Kidney (tissue), 14 donors: ENCODE data around the gene KNL1. TPM values are rescaled to one million over a fixed set of nuclear protein-coding genes. Genes with fewer than 3 reads are reported as not detected.

Experiments used
- DNase-seq, 5 donors: peaks; one replicate each; pipeline ENCODE4 v3.0.0-alpha.2; 2013 to 2020
- FAIRE-seq: peaks from 2 replicates; lab custom pipeline; 2012; peaks lifted over from hg19 to GRCh38; lab: Jason Lieb, UNC
- H3K27ac ChIP-seq, 2 donors: one replicate each; pipeline ENCODE4 v1.7.0; 2013; ENCODE audit warnings: low read depth in 2 of 2, low read length in 2 of 2, inconsistent platforms in 1 of 2
- H3K27me3 ChIP-seq: one replicate; pipeline ENCODE4 v1.7.1; 2013; ENCODE audit warnings: low read length, inconsistent platforms; ENCODE audit not compliant: control insufficient read depth, insufficient read depth
- H3K36me3 ChIP-seq, 3 donors: one replicate each; pipeline versions ENCODE4 v1.7.0 to v1.7.1; 2013; ENCODE audit warnings: low read length in 3 of 3, control low read depth in 1 of 3, inconsistent platforms in 1 of 3; ENCODE audit not compliant: insufficient read depth in 3 of 3, control insufficient read depth in 2 of 3
- H3K4me1 ChIP-seq, 3 donors: one replicate each; pipeline versions ENCODE4 v1.7.0 to v1.7.1; 2013; ENCODE audit warnings: low read length in 3 of 3, inconsistent platforms in 1 of 3, low read depth in 1 of 3; ENCODE audit not compliant: control insufficient read depth in 2 of 3, insufficient read depth in 2 of 3
- H3K4me3 ChIP-seq, 3 donors: one replicate each; pipeline versions ENCODE4 v1.7.0 to v1.8.1; 2013; ENCODE audit warnings: low read length in 3 of 3, control low read depth in 1 of 3, inconsistent platforms in 1 of 3
- H3K9ac ChIP-seq, 3 donors: one replicate each; pipeline versions ENCODE4 v1.7.0 to v1.7.1; 2013; ENCODE audit warnings: low read length in 3 of 3, control low read depth in 1 of 3, inconsistent platforms in 1 of 3
- H3K9me3 ChIP-seq, 3 donors: one replicate each; pipeline versions ENCODE4 v1.7.0 to v1.7.1; 2013; ENCODE audit warnings: low read length in 3 of 3, control low read depth in 1 of 3, inconsistent platforms in 1 of 3; ENCODE audit not compliant: control insufficient read depth in 2 of 3, insufficient read depth in 1 of 3
- intact Hi-C: fragments of 100-400 bp; cut with DNase I; formaldehyde crosslinking; loops from one replicate; pipeline ENCODE4 v1.11.1; 2022
- polyA plus RNA-seq: library from polyadenylated mRNA; stranded (reverse); fragments of 350-450 nt; fragmentation: Illumina TruSeq; extraction: RNeasy Lipid Tissue Mini Kit (QIAGEN cat#74804); gene quantifications from one replicate; pipeline ENCODE4 v1.2.3, GENCODE V29; 2014; ENCODE audit warnings: low read depth, low replicate concordance; ENCODE audit not compliant: insufficient read depth
- total RNA-seq: library from RNA; stranded (reverse); fragmentation: NEBNext Ultra II Directional; extraction: Animal tissue kit (Norgen Biotek cat#: 25700); gene quantifications from one replicate; pipeline ENCODE4 v1.2.1, GENCODE V29; 2021
- TF ChIP-seq, protein P1 (sequence below): IDR thresholded peaks from 3 replicates; pipeline ENCODE4 v1.5.1; 2012; ENCODE audit warnings: mild to moderate bottlenecking, moderate library complexity, borderline replicate concordance; ENCODE audit not compliant: insufficient read depth; ENCODE audit errors: extremely low read depth
- donor health status: control.
- donor health status: control.
- donor health status: control.
- donor health status: control.
- donor health status: control.
- donor health status: DM: yes; HTN: yes; CAD: no.
- donor health status: Normal renal cell carcinoma (clear cell type).

Gene KNL1
- total and polyA plus RNA-seq, 2 donors from 2014 or later: 1.1 to 2.5 TPM

DNA sequence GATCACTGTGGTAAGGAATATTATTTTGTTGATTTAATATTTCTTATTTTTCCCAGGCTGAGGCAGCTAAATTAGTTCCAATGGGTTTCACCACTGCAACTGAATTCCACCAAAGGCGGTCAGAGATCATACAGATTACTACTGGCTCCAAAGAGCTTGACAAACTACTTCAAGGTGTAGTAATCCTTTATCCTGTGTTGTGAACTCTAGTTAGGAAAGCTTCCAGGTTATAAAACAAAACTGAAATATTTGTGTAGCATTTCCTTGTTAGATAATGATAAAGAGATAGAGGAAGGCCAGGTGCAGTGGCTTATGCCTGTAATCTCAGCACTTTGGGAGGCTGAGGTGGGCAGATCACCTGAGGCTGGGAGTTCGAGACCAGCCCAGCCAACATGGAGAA is 112.1 kb downstream of the KNL1 start:
- Histone ChIP-seq H3K27me3 (no peaks in the 10 kb centered on the region), H3K27ac (no peak overlapping the region), H3K4me3 (no peak overlapping the region), H3K36me3 (no peaks in the 10 kb centered on the region), H3K9me3 (no peaks in the 10 kb centered on the region), H3K9ac (no peak overlapping the region), H3K4me1 (no peaks in the 10 kb centered on the region)
- FAIRE-seq (no peak), DNase-seq (no peak)
- TF ChIP-seq, protein P1, sequence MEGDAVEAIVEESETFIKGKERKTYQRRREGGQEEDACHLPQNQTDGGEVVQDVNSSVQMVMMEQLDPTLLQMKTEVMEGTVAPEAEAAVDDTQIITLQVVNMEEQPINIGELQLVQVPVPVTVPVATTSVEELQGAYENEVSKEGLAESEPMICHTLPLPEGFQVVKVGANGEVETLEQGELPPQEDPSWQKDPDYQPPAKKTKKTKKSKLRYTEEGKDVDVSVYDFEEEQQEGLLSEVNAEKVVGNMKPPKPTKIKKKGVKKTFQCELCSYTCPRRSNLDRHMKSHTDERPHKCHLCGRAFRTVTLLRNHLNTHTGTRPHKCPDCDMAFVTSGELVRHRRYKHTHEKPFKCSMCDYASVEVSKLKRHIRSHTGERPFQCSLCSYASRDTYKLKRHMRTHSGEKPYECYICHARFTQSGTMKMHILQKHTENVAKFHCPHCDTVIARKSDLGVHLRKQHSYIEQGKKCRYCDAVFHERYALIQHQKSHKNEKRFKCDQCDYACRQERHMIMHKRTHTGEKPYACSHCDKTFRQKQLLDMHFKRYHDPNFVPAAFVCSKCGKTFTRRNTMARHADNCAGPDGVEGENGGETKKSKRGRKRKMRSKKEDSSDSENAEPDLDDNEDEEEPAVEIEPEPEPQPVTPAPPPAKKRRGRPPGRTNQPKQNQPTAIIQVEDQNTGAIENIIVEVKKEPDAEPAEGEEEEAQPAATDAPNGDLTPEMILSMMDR: no peak
- intact Hi-C loops: no loop called here

Other genes starting within 250 kb of the KNL1 start
- gene PHGR1, start 243.2 kb upstream of the KNL1 start, total RNA-seq: not detected
- not detected for gene PHGR1, start 243.2 kb upstream of the KNL1 start, polyA plus RNA-seq
- gene DISP2, start 236.0 kb upstream of the KNL1 start, total RNA-seq: 0.69 TPM
- gene DISP2, start 236.0 kb upstream of the KNL1 start, polyA plus RNA-seq: 0.04 TPM
- gene KNSTRN, start 211.5 kb upstream of the KNL1 start, total RNA-seq: 7.4 TPM
- 5.5 TPM for gene KNSTRN, start 211.5 kb upstream of the KNL1 start, polyA plus RNA-seq
- gene IVD, start 188.5 kb upstream of the KNL1 start, total RNA-seq: 76.9 TPM
- 83.0 TPM for gene IVD, start 188.5 kb upstream of the KNL1 start, polyA plus RNA-seq
- gene BAHD1, start 153.3 kb upstream of the KNL1 start, total RNA-seq: 28.4 TPM
- 13.3 TPM for gene BAHD1, start 153.3 kb upstream of the KNL1 start, polyA plus RNA-seq
- gene CHST14, start 123.3 kb upstream of the KNL1 start, total RNA-seq: 14.3 TPM
- gene CHST14, start 123.3 kb upstream of the KNL1 start, polyA plus RNA-seq: 11.9 TPM
- 34.4 TPM for gene CCDC32, start 29.2 kb upstream of the KNL1 start, total RNA-seq
- 35.9 TPM for gene CCDC32, start 29.2 kb upstream of the KNL1 start, polyA plus RNA-seq
- gene RPUSD2, start 24.9 kb upstream of the KNL1 start, total RNA-seq: 9.8 TPM
- gene RPUSD2, start 24.9 kb upstream of the KNL1 start, polyA plus RNA-seq: 12.7 TPM
- 1.1 TPM for gene RAD51, start 100.9 kb downstream of the KNL1 start, total RNA-seq
- gene RAD51, start 100.9 kb downstream of the KNL1 start, polyA plus RNA-seq: not detected
- gene RMDN3, start 161.0 kb downstream of the KNL1 start, total RNA-seq: 38.2 TPM
- gene RMDN3, start 161.0 kb downstream of the KNL1 start, polyA plus RNA-seq: 34.9 TPM
- gene GCHFR, start 169.8 kb downstream of the KNL1 start, total RNA-seq: 15.4 TPM
- gene GCHFR, start 169.8 kb downstream of the KNL1 start, polyA plus RNA-seq: 145 TPM
- 1.4 TPM for gene C15orf62, start 175.7 kb downstream of the KNL1 start, total RNA-seq
- gene C15orf62, start 175.7 kb downstream of the KNL1 start, polyA plus RNA-seq: 0.47 TPM
- 18.7 TPM for gene ZFYVE19, start 212.8 kb downstream of the KNL1 start, total RNA-seq
- gene ZFYVE19, start 212.8 kb downstream of the KNL1 start, polyA plus RNA-seq: 37.5 TPM
- 41.6 TPM for gene DNAJC17, start 213.2 kb downstream of the KNL1 start, total RNA-seq
- gene DNAJC17, start 213.2 kb downstream of the KNL1 start, polyA plus RNA-seq: 56.7 TPM
- not detected for gene PPP1R14D, start 234.5 kb downstream of the KNL1 start, total RNA-seq
- gene PPP1R14D, start 234.5 kb downstream of the KNL1 start, polyA plus RNA-seq: 4.0 TPM
- gene SPINT1, start 249.8 kb downstream of the KNL1 start, total RNA-seq: 114 TPM
- 112 TPM for gene SPINT1, start 249.8 kb downstream of the KNL1 start, polyA plus RNA-seq